Measurements from ENCODE around the gene SOCS3.

DNA sequence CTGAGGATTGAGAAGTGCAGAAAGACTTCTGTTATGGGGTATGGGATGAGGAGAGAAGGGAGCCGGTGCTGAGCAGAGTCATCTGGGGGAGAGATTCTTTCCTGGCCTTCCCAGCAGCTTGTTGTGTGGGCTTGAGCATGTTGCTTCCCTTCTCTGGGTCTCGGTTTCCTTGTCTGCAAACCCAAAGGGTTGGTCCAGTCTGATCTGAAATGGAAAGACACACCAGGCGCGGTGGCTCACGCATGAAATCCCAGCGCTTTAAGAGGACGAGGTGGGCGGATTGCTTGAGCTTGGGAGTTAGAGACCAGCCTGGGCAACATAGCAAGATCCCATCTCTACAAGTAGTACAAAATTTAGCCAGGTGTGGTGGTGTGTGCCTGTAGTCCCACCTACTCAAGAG lies 6.0 kb downstream of the SOCS3 start:
- TF ChIP-seq, protein P1, sequence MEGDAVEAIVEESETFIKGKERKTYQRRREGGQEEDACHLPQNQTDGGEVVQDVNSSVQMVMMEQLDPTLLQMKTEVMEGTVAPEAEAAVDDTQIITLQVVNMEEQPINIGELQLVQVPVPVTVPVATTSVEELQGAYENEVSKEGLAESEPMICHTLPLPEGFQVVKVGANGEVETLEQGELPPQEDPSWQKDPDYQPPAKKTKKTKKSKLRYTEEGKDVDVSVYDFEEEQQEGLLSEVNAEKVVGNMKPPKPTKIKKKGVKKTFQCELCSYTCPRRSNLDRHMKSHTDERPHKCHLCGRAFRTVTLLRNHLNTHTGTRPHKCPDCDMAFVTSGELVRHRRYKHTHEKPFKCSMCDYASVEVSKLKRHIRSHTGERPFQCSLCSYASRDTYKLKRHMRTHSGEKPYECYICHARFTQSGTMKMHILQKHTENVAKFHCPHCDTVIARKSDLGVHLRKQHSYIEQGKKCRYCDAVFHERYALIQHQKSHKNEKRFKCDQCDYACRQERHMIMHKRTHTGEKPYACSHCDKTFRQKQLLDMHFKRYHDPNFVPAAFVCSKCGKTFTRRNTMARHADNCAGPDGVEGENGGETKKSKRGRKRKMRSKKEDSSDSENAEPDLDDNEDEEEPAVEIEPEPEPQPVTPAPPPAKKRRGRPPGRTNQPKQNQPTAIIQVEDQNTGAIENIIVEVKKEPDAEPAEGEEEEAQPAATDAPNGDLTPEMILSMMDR (IDR thresholded peaks at IDR 0.05 in 8 of 11, conservative IDR thresholded peaks at IDR 0.05 in 3 of 11) = no peak
- no peak for TF ChIP-seq POLR2A (IDR thresholded peaks at IDR 0.05)
